HG03045 (cell line): Measurements from ENCODE around the gene RRN3.
"Not testable (repeated sequence)": the region's sequence is repeated elsewhere in the genome, so short reads cannot be mapped to it uniquely, and the experiment has no call there.

ENCODE experiments used
- ATAC-seq: cut with Tn5 transposase; IDR thresholded peaks from one replicate; pipeline ENCODE4 v1.9.1; 2021; ENCODE audit warnings: mild to moderate bottlenecking, moderate library complexity; ENCODE audit not compliant: unreplicated experiment

Gene RRN3

DNA sequence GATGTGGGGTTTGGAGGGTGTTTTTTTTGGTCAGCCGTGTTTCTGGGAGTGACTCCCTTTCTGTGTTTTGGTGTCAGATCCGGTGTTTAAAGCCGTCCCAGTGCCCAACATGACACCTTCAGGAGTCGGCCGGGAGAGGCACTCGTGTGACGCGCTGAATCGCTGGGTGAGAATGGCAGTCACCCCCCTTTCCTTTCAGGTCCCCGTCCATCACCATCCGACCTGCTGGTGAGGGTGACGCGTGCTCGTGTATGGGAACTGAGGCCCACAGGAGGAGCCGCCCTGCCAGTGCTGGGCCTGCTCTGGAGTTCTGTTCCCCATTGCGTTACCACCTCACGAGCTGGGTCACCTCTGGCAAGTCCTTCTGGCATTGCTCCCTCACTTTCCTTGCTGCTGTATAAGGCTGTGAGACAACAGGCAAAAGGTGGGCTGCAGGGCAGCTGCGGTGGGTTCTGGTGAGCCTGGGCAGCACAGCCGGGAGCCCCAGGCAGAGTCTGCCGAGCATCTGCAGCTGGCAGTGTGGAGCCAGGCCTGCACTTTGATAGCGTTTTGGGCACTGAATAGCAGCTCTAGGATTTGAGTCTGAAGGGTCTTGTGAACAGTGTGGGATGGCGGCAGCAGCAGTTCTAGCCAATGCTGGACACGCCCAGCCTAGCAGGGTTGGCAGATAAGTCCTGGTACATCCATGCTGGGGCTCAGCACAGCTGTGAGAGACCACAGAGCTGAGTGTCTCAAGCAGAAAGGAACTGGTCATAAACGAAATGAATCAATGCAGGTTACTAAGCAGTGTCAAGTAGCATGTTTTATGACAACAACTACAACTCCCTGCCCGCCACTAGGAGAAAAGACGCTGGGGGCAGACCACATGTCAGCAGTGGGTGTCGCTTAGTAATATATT lies 65.0 kb downstream of the RRN3 start:
- ATAC-seq: not testable (repeated sequence)

DNA sequence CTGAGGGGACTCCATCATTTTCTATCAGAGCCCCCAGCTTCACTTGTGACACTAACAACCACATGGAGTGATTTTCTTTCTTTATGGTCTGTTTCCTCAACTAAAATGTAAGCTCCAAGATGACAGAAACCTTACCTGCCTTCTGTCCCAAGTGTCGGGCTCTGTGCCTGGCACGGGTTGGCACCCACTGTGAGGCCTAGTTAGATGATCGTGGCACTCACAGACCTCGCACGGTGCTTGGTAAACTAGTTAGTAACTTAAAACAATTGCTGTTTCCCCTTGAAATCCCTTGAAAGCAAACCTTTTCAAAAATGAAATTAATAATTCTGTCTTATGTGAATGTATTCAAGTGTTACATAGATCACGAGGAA lies 65.7 kb downstream of the RRN3 start:
- ATAC-seq: not testable (repeated sequence)

DNA sequence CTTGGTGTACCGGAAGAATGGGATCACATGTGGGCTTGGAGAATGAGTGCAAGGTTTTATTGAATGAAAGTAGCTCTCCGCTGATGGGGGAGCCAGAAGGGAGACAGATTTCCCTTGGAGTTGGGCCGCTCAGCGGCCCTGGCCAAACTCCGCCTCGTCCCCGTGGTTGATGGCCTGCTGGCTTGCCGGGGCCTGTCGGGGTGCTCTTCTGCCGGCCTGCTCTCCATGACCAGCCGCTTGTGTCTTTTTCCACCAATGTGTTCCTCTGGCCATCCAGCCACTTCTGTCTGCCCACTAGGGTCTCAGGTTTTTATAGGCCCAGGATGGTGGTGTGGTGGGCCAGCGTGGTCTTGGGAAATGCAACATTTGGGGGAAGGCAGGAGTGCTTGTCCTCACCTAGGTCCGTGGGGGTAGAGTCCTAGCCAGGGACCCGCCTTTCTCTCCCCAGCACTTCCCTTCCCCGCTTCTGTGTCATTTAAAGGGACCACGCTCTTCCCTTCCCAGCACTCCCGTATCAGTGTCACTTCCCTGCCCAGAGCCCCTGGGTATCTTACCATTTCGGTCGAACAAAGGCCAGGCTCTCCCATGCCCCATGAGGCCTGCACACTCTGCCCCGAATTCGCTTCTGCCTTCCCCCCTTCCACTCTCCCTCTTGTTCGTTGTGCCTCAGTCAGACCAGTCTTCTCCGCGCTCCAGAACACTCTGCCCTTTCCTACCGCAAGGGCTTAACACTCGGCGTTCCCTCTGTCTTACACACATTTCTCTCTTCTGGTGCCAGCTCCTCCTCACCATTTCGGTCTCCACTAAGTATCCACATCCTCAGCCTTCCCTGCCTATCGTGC lies 66.3 kb downstream of the RRN3 start:
- ATAC-seq: not testable (repeated sequence)

DNA sequence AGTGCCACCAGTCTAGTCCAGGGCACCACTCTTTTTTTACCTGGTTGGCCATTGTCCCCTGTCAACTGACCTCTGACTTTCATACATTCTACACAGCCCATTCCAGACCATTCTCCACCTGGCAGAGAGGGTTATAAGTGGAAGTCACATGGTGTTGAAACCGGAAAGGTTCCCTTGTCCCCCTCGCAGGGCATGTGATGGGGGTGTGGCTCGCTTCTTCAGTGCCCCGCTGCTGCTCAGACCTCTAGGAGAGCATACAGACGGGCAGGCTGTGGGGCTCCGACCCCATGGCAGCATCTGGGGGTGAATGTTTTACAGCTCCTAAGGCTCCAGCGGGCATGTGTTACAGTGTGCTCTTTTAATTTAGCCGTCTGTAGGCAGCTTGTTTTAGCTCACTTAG lies 67.0 kb downstream of the RRN3 start:
- ATAC-seq: not testable (repeated sequence)

- not testable (repeated sequence) for ATAC-seq
Observed at GRCh38 chr16:15025234-15025951, 68.7 kb downstream of the RRN3 start.

GRCh38 chr16:15024858-15025199 lies 69.2 kb downstream of the RRN3 start:
- not testable (repeated sequence) for ATAC-seq

DNA sequence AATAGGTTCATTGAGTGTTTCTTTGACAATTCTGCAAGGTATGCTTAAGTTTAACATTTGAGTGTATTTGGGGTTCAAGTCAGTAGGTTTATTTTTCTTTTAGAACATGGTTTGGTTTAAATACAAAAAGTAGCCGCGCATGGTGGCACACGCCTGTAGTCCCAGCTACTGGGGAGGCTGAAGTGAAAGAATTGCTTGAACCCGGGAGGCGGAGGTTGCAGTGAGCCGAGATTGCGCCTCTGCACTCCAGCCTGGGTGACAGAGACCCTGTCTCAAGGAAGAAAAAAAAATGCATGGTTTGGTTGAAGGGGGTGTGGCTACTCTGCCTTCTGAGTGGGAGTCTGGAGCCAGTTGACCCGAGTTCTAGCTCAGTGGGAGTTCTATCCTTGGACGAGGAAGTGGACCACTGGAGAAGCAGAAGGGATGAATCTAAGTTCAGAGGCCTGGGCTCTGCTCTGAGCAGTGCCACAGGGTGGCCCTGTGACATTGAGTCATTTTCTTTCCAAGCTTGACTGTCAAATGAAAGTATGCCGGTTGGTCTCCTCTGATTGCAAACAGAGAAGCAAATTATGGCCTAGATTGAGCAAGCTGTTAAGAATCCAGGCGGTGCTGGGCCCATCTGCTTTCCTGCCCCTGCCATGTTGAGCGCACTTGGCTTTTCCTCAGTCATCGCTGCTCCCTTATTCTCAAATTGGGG lies 70.5 kb downstream of the RRN3 start:
- not testable (repeated sequence) for ATAC-seq

DNA sequence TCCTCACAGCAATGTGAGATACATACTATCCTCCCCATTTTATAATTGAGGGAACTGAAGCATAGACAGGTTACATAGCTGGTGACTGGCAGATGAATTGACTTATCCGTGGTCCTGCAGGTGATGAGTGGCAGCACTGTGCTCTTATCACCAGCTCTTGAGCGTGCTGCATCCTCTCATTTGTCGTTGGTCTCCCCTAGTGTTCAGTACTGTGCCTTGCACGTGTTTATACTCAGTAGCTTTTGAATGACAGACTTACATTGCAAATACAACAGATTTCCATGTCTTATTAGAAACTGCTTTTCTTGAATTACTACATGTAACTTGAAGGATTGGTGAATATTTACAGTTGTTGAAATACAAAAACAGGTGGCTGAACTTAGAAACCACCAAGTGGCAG lies 71.9 kb downstream of the RRN3 start:
- ATAC-seq: not testable (repeated sequence)

GRCh38 chr16:15021429-15021828 lies 72.6 kb downstream of the RRN3 start:
- not testable (repeated sequence) for ATAC-seq

- not testable (repeated sequence) for ATAC-seq
Observed at GRCh38 chr16:15016951-15017580, 77.0 kb downstream of the RRN3 start.

DNA sequence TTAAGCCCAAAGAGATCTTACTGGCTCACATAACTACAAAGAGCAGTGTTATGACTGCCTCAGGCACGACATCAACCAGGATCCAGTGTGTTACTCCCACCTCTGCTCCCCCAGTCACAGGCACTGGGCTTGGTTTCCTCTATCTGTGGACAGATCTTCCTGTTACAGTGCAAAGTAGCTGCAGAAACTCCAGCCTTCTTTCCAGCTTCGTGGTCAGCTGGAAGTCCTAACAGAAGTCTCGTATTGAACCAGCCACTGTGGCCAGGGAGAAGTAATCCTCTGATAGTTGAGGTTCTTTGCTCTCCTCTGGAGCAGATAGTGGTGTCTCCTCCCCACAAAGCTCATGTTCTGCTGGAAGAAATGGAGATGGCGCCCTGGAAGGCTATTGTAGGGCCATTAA lies 77.7 kb downstream of the RRN3 start:
- ATAC-seq: not testable (repeated sequence)

DNA sequence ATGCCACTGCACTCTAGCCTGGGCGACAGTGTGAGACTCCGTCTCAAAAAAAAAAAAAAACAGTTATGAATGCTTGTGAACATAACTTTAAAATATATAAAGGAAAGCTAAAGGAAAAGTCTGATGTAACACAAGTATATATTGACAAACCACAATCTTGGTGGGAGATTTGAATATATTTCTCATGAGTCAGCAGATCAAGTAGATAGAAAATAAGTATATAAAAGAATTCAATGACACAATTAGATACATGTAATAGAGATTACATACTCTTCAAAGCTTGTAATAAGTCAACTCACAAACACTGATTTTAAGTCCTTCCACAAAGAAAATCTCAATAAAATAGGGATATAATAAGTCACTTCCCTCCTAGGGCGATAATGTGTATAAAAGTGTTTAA lies 78.4 kb downstream of the RRN3 start:
- ATAC-seq: not testable (repeated sequence)

DNA sequence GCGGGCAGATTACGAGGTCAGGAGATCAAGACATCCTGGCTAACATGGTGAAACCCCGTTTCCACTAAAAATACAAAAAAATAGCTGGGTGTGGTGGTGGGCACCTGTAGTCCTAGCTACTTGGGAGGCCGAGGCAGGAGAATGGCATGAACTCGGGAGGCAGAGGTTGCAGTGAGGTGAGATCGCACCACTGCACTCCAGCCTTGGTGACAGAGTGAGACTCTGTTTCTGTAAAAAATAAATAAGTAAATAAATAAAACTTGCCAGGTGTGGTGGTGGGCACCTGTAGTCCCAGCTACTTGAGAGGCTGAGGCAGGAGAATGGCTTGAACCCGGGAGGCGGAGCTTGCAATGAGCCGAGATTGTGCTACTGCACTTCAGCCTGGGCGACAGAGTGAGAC lies 81.1 kb downstream of the RRN3 start:
- ATAC-seq: not testable (repeated sequence)
